ENCODE measurements around the gene FER1L5.

Gene FER1L5

GRCh38 chr2:96692094-96692971 lies 49.8 kb downstream of the FER1L5 start:
- no peak overlapping the region for H3K4me3 ChIP-seq (ENCODE audit: low read depth, low read length)
- TF ChIP-seq CTCF (conservative IDR thresholded peaks at IDR 0.05; ENCODE audit: low read depth, low read length): no peak
- no peak for DNase-seq (ENCODE audit: low read depth)

GRCh38 chr2:96693286-96694200 lies 51.0 kb downstream of the FER1L5 start:
- TF ChIP-seq CTCF (conservative IDR thresholded peaks at IDR 0.05; ENCODE audit: low read depth, low read length): no peak
- no peak overlapping the region for H3K4me3 ChIP-seq (ENCODE audit: low read depth, low read length)
- no peak for DNase-seq (ENCODE audit: low read depth)

- no peak for DNase-seq (ENCODE audit: low read depth)
- H3K4me3 ChIP-seq (ENCODE audit: low read depth, low read length): no peak overlapping the region
- TF ChIP-seq CTCF (conservative IDR thresholded peaks at IDR 0.05; ENCODE audit: low read depth, low read length): no peak
These were observed 51.7 kb downstream of the FER1L5 start for GRCh38 chr2:96694279-96694678.

- no peak for DNase-seq (ENCODE audit: low read depth)
- TF ChIP-seq CTCF (conservative IDR thresholded peaks at IDR 0.05; ENCODE audit: low read depth, low read length): no peak
- no peak overlapping the region for H3K4me3 ChIP-seq (ENCODE audit: low read depth, low read length)
These were observed 52.4 kb downstream of the FER1L5 start for GRCh38 chr2:96694816-96695455.

GRCh38 chr2:96695602-96696001 lies 53.0 kb downstream of the FER1L5 start:
- no peak for DNase-seq (ENCODE audit: low read depth)
- TF ChIP-seq CTCF (conservative IDR thresholded peaks at IDR 0.05; ENCODE audit: low read depth, low read length): no peak
- H3K4me3 ChIP-seq (ENCODE audit: low read depth, low read length): no peak overlapping the region

GRCh38 chr2:96697476-96697875 lies 54.9 kb downstream of the FER1L5 start:
- no peak overlapping the region for H3K4me3 ChIP-seq (ENCODE audit: low read depth, low read length)
- no peak for DNase-seq (ENCODE audit: low read depth)
- no peak for TF ChIP-seq CTCF (conservative IDR thresholded peaks at IDR 0.05; ENCODE audit: low read depth, low read length)
